ENCODE data around the gene SUPT6H.
"Not testable (repeated sequence)": the region's sequence is repeated elsewhere in the genome, so short reads cannot be mapped to it uniquely, and the experiment has no call there.

Gene SUPT6H

GRCh38 chr17:28648698-28649097 is 13.3 kb upstream of the SUPT6H start:
- no peak for DNase-seq (ENCODE audit: low spot score)

GRCh38 chr17:28655160-28655559 is 6.8 kb upstream of the SUPT6H start:
- no peak for DNase-seq (ENCODE audit: low spot score)

GRCh38 chr17:28657756-28658155 is 4.2 kb upstream of the SUPT6H start:
- no peak for DNase-seq (ENCODE audit: low spot score)

- not testable (repeated sequence) for DNase-seq (ENCODE audit: low spot score)
Observed at GRCh38 chr17:28658342-28658741, 3.7 kb upstream of the SUPT6H start.

GRCh38 chr17:28658766-28659496 is 3.1 kb upstream of the SUPT6H start:
- DNase-seq (ENCODE audit: low spot score): not testable (repeated sequence)

GRCh38 chr17:28659497-28659881 is 2.5 kb upstream of the SUPT6H start:
- DNase-seq (ENCODE audit: low spot score): not testable (repeated sequence)

- no peak for DNase-seq (ENCODE audit: low spot score)
Observed at GRCh38 chr17:28662527-28662829, 473 bp downstream of the SUPT6H start.

GRCh38 chr17:28663723-28664122 is 1.7 kb downstream of the SUPT6H start:
- DNase-seq (ENCODE audit: low spot score): no peak

- no peak for DNase-seq (ENCODE audit: low spot score)
Observed at GRCh38 chr17:28665994-28666393, 4.0 kb downstream of the SUPT6H start.

GRCh38 chr17:28667870-28668269 is 5.9 kb downstream of the SUPT6H start:
- DNase-seq (ENCODE audit: low spot score): no peak

GRCh38 chr17:28669918-28670317 is 7.9 kb downstream of the SUPT6H start:
- no peak for DNase-seq (ENCODE audit: low spot score)

- DNase-seq (ENCODE audit: low spot score): no peak
Observed at GRCh38 chr17:28675490-28675889, 13.5 kb downstream of the SUPT6H start.

GRCh38 chr17:28675980-28676379 is 14.0 kb downstream of the SUPT6H start:
- no peak for DNase-seq (ENCODE audit: low spot score)

- no peak for DNase-seq (ENCODE audit: low spot score)
Observed at GRCh38 chr17:28682655-28683054, 20.6 kb downstream of the SUPT6H start.

- DNase-seq (ENCODE audit: low spot score): no peak
Observed at GRCh38 chr17:28684963-28685362, 23.0 kb downstream of the SUPT6H start.

- no peak for DNase-seq (ENCODE audit: low spot score)
Observed at GRCh38 chr17:28685366-28685765, 23.4 kb downstream of the SUPT6H start.

- DNase-seq (ENCODE audit: low spot score): no peak
Observed at GRCh38 chr17:28686296-28686695, 24.3 kb downstream of the SUPT6H start.

GRCh38 chr17:28688481-28688880 is 26.5 kb downstream of the SUPT6H start:
- no peak for DNase-seq (ENCODE audit: low spot score)

- DNase-seq (ENCODE audit: low spot score): no peak
Observed at GRCh38 chr17:28689011-28689410, 27.0 kb downstream of the SUPT6H start.

GRCh38 chr17:28693869-28694268 is 31.9 kb downstream of the SUPT6H start:
- DNase-seq (ENCODE audit: low spot score): no peak

- no peak for DNase-seq (ENCODE audit: low spot score)
Observed at GRCh38 chr17:28698253-28698941, 36.4 kb downstream of the SUPT6H start.

- DNase-seq (ENCODE audit: low spot score): no peak
Observed at GRCh38 chr17:28700278-28700677, 38.3 kb downstream of the SUPT6H start.

GRCh38 chr17:28700830-28701492 is 39.0 kb downstream of the SUPT6H start:
- DNase-seq (ENCODE audit: low spot score): no peak
